Measurements from ENCODE around the gene FBXL16. TPM values are rescaled to one million over a fixed set of nuclear protein-coding genes. Genes with fewer than 3 reads are reported as not detected.

Gene FBXL16
- total and polyA plus RNA-seq, 2 of the 13 experiments (the other 11 are each of a cell fraction or from before 2014, with no cell fraction given): 0.22 to 2.0 TPM

- ATAC-seq (peak; percentile 10), DNase-seq (ENCODE audit: low spot score) (no peak), FAIRE-seq (no peak)
- POLR2A ChIA-PET: interaction anchor here (0.8 to 1.9 kb wide), 6 partner anchors 8 to 44 kb away, joined by 3 to 12 read pairs (median 4); partner anchors contain the start of genes RHOT2, WDR24 and WDR90
- no TSS peak for BruUV-seq (replicated peaks)
- Histone ChIP-seq H3K9ac (ENCODE audit: insufficient read depth, low read depth, low read length) (peak overlapping the region; percentile 58), H3K27ac (ENCODE audit: extremely low read length, insufficient read depth, low read length) (peak overlapping the region; percentile 60), H3K4me3 (replicated peaks in 1 of 3; ENCODE audit: insufficient read depth in 1 of 3, low read depth in 2 of 3, low read length in 3 of 3) (peak overlapping the region; percentile 42 to 74 (median 52); a peak in 5 of 6 replicates), H3K4me1 (ENCODE audit: insufficient read depth, low read length) (peaks cover 36% of the 10 kb centered on the region), H3K27me3 (ENCODE audit: control insufficient read depth in 1 of 2, insufficient read depth in 2 of 2, low read length in 2 of 2) (no peaks in the 10 kb centered on the region; a peak in 1 of 5 replicates), H4K20me1 (ENCODE audit: insufficient read depth, low read length) (0 out of 2 replicates have a peak, but pooled peaks cover under 1% of the 10 kb centered on the region), H2AFZ (ENCODE audit: low read length) (no peak overlapping the region), H3K79me2 (ENCODE audit: insufficient read depth, low read length) (peaks cover 3% of the 10 kb centered on the region), H3K9me3 (ENCODE audit: low read length) (no peaks in the 10 kb centered on the region), H3K4me2 (ENCODE audit: low read depth, low read length) (peak overlapping the region; percentile 87), H3K36me3 (replicated peaks in 1 of 2; ENCODE audit: control insufficient read depth in 1 of 2, insufficient read depth in 2 of 2, low read length in 2 of 2) (peaks cover 14 to 24% of the 10 kb centered on the region in 2 experiments; a peak in 4 of 5 replicates)
- in situ Hi-C loops (cut with HindIII; ENCODE audit: extremely low pct_ligation_motif_present, low pct_unique_long_range_greater_than_20kb): no loop called here
- intact Hi-C loops (cut with micrococcal nuclease; ENCODE audit: unreplicated experiment): no loop called here
- 4% methylated on average over 4 of the region's 25 CpGs for WGBS (ENCODE audit: low lambda C conversion rate)
- CTCF ChIA-PET (ENCODE audit: low intra/inter-chr PET ratio, low total read pairs): no interaction called here
- TF ChIP-seq, protein P1, sequence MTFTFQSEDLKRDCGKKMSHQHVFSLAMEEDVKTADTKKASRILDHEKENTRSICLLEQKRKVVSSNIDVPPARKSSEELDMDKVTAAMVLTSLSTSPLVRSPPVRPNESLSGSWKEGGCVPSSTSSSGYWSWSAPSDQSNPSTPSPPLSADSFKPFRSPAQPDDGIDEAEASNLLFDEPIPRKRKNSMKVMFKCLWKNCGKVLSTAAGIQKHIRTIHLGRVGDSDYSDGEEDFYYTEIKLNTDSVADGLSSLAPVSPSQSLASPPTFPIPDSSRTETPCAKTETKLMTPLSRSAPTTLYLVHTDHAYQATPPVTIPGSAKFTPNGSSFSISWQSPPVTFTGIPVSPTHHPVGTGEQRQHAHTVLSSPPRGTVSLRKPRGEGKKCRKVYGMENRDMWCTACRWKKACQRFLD (CRISPR knock-in tag; IDR thresholded peaks at IDR 0.05; ENCODE audit: borderline replicate concordance): no peak
- no peak for TF ChIP-seq TEAD2 (CRISPR knock-in tag; IDR thresholded peaks at IDR 0.05)
- TF ChIP-seq GTF3A (CRISPR knock-in tag; conservative IDR thresholded peaks at IDR 0.05): no peak
- TF ChIP-seq NFE2 (CRISPR knock-in tag; IDR thresholded peaks at IDR 0.05): no peak
- TF ChIP-seq, protein P2, sequence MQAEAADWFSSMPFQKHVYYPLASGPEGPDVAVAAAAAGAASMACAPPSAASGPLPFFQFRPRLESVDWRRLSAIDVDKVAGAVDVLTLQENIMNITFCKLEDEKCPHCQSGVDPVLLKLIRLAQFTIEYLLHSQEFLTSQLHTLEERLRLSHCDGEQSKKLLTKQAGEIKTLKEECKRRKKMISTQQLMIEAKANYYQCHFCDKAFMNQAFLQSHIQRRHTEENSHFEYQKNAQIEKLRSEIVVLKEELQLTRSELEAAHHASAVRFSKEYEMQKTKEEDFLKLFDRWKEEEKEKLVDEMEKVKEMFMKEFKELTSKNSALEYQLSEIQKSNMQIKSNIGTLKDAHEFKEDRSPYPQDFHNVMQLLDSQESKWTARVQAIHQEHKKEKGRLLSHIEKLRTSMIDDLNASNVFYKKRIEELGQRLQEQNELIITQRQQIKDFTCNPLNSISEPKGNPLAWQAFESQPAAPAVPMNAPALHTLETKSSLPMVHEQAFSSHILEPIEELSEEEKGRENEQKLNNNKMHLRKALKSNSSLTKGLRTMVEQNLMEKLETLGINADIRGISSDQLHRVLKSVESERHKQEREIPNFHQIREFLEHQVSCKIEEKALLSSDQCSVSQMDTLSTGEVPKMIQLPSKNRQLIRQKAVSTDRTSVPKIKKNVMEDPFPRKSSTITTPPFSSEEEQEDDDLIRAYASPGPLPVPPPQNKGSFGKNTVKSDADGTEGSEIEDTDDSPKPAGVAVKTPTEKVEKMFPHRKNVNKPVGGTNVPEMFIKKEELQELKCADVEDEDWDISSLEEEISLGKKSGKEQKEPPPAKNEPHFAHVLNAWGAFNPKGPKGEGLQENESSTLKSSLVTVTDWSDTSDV (CRISPR knock-in tag; IDR thresholded peaks at IDR 0.05): no peak
- 0 out of 2 replicates have a peak, but pooled peaks have one; percentile 35 for TF ChIP-seq TRIM24 (CRISPR knock-in tag; IDR thresholded peaks at IDR 0.05)
- no peak for TF ChIP-seq ATF6 (CRISPR knock-in tag; conservative IDR thresholded peaks at IDR 0.05)
- no peak for TF ChIP-seq ZSCAN22 (CRISPR knock-in tag; IDR thresholded peaks at IDR 0.05)
- no peak for TF ChIP-seq MYC (CRISPR knock-in tag; IDR thresholded peaks at IDR 0.05; ENCODE audit: borderline replicate concordance)
- no peak for TF ChIP-seq TMF1 (CRISPR knock-in tag; IDR thresholded peaks at IDR 0.05; ENCODE audit: low read depth)
- TF ChIP-seq SMAD9 (CRISPR knock-in tag; IDR thresholded peaks at IDR 0.05): no peak
- TF ChIP-seq ZMYM3 (CRISPR knock-in tag; IDR thresholded peaks at IDR 0.05): no peak
- no peak for TF ChIP-seq HDAC2 (CRISPR knock-in tag; IDR thresholded peaks at IDR 0.05)
- peak; percentile 75 for TF ChIP-seq AGO1 (IDR thresholded peaks at IDR 0.05; ENCODE audit: low read depth, low read length, poor library complexity, severe bottlenecking)
Observed at GRCh38 chr16:675884-676564, 29.6 kb downstream of the FBXL16 start.
